Tibial artery (tissue), 4 donors: ENCODE measurements around the gene BEST1.

Source experiments
- DNase-seq, 2 donors: peaks; one replicate each; pipeline ENCODE4 v3.0.0-alpha.2; 2019
- H3K27ac ChIP-seq, 2 donors: fragments of 200-600 bp; sonication (generic) in 1 of 2; 1 replicate in 1 of 2; 2 replicates in 1 of 2; pipeline ENCODE4 v1.5.1; 2018 to 2019; ENCODE audit warnings: mild to moderate bottlenecking in 1 of 2
- H3K27me3 ChIP-seq, 2 donors: fragments of 200-600 bp; sonication (generic) in 1 of 2; one replicate each; pipeline versions ENCODE4 v1.5.1 to v1.6.0; 2016 to 2019
- H3K36me3 ChIP-seq, 3 donors: fragments of 200-600 bp; sonication (generic) in 2 of 3; one replicate each; pipeline ENCODE4 v1.5.1; 2016 to 2019; ENCODE audit warnings: mild to moderate bottlenecking in 2 of 3
- H3K4me1 ChIP-seq, 4 donors: fragments of 200-600 bp; sonication (generic) in 2 of 4; 1 replicate in 3 of 4; 2 replicates in 1 of 4; pipeline ENCODE4 v1.5.1; 2016 to 2019
- H3K4me3 ChIP-seq, 2 donors: fragments of 200-600 bp; sonication (generic) in 1 of 2; 1 replicate in 1 of 2; 2 replicates in 1 of 2; pipeline ENCODE4 v1.5.1; 2018 to 2019; ENCODE audit warnings: mild to moderate bottlenecking in 2 of 2
- H3K9me3 ChIP-seq, 3 donors: fragments of 200-600 bp; sonication (generic) in 1 of 3; one replicate each; pipeline ENCODE4 v1.5.1; 2016 to 2019
- CTCF ChIP-seq, 2 experiments: fragments of 200-600 bp in 1 of 2; fragments of 450-650 bp in 1 of 2; IDR thresholded peaks; one replicate each; pipeline ENCODE4 v1.5.1; 2017 to 2019; ENCODE audit warnings: antibody characterized with exemption in 2 of 2, mild to moderate bottlenecking in 1 of 2, moderate library complexity in 1 of 2
- intact Hi-C: fragments of 100-400 bp; cut with DNase I; formaldehyde crosslinking; loops from one replicate; pipeline ENCODE4 v1.15.0; 2023; ENCODE audit warnings: low total_unique reads

The BEST1 gene

GRCh38 chr11:61908730-61909316, 41.3 kb upstream of the BEST1 start:
- no peaks in the 10 kb centered on the region for H3K9me3 ChIP-seq
- DNase-seq = peak in 1 of 2 donors; percentile 64
- H3K4me3 ChIP-seq = no peak overlapping the region
- H3K4me1 ChIP-seq = peaks cover 0 to 11% (median 0%) of the 10 kb centered on the region in 4 donors
- TF ChIP-seq CTCF (IDR thresholded peaks at IDR 0.05) = no peak
- intact Hi-C loops = no loop called here
- H3K36me3 ChIP-seq = peaks cover 0 to 40% (median 36%) of the 10 kb centered on the region in 3 donors
- H3K27me3 ChIP-seq = no peaks in the 10 kb centered on the region
- no peak overlapping the region for H3K27ac ChIP-seq

GRCh38 chr11:61910187-61911127, 39.7 kb upstream of the BEST1 start:
- DNase-seq = peak in 1 of 2 donors; percentile 31
- Histone ChIP-seq H3K4me3 (no peak overlapping the region), H3K9me3 (no peaks in the 10 kb centered on the region), H3K4me1 (peaks cover 0 to 11% (median 0%) of the 10 kb centered on the region in 4 donors), H3K27me3 (no peaks in the 10 kb centered on the region), H3K27ac (no peak overlapping the region), H3K36me3 (peaks cover 0 to 24% (median 21%) of the 10 kb centered on the region in 3 donors)
- intact Hi-C loops = no loop called here
- no peak for TF ChIP-seq CTCF (IDR thresholded peaks at IDR 0.05)

GRCh38 chr11:61911128-61911700, 38.9 kb upstream of the BEST1 start:
- Histone ChIP-seq H3K27me3 (no peaks in the 10 kb centered on the region), H3K4me3 (no peak overlapping the region), H3K9me3 (no peaks in the 10 kb centered on the region), H3K36me3 (peaks cover 0 to 17% (median 14%) of the 10 kb centered on the region in 3 donors), H3K27ac (no peak overlapping the region), H3K4me1 (peaks cover 0 to 11% (median 0%) of the 10 kb centered on the region in 4 donors)
- peak in 1 of 2 donors; percentile 46 for DNase-seq
- no peak for TF ChIP-seq CTCF (IDR thresholded peaks at IDR 0.05)
- intact Hi-C loops = no loop called here

GRCh38 chr11:61911701-61912529, 38.2 kb upstream of the BEST1 start:
- TF ChIP-seq CTCF (IDR thresholded peaks at IDR 0.05) = no peak
- no peaks in the 10 kb centered on the region for H3K27me3 ChIP-seq
- peaks cover 0 to 17% (median 2%) of the 10 kb centered on the region in 4 donors for H3K4me1 ChIP-seq
- no peaks in the 10 kb centered on the region for H3K9me3 ChIP-seq
- intact Hi-C loops = no loop called here
- H3K4me3 ChIP-seq = no peak overlapping the region
- peak; percentile 24 to 61 for DNase-seq
- H3K27ac ChIP-seq = no peak overlapping the region
- peaks cover 0 to 10% (median 7%) of the 10 kb centered on the region in 3 donors for H3K36me3 ChIP-seq

- no peak overlapping the region for H3K27ac ChIP-seq
- TF ChIP-seq CTCF (IDR thresholded peaks at IDR 0.05) = no peak
- H3K4me1 ChIP-seq = peaks cover 0 to 19% (median 4%) of the 10 kb centered on the region in 4 donors
- DNase-seq = peak; percentile 70 to 73
- intact Hi-C loops = no loop called here
- no peaks in the 10 kb centered on the region for H3K27me3 ChIP-seq
- H3K4me3 ChIP-seq = no peak overlapping the region
- peaks cover 0 to 4% (median under 1%) of the 10 kb centered on the region in 3 donors for H3K36me3 ChIP-seq
- H3K9me3 ChIP-seq = no peaks in the 10 kb centered on the region
Measured at GRCh38 chr11:61912530-61912898, 37.6 kb upstream of the BEST1 start.
